Left renal pelvis (tissue), 4 donors: ENCODE results near the gene OR5A1. TPM values are rescaled to one million over a fixed set of nuclear protein-coding genes. Genes with fewer than 3 reads are reported as not detected.

Experiments
- DNase-seq, 4 donors: peaks; one replicate each; pipeline ENCODE4 v3.0.0-alpha.2; 2013; ENCODE audit warnings: low read depth in 4 of 4, low spot score in 3 of 4
- polyA plus RNA-seq, 4 donors: library from polyadenylated mRNA; unstranded; fragments of 120-200 nt; gene quantifications; one replicate each; pipeline ENCODE4 v1.2.1, GENCODE V29; 2013; ENCODE audit not compliant: insufficient read length in 4 of 4

OR5A1 gene
- polyA plus RNA-seq, 4 donors = 0.01 to 0.05 TPM; not detected in 2

DNA sequence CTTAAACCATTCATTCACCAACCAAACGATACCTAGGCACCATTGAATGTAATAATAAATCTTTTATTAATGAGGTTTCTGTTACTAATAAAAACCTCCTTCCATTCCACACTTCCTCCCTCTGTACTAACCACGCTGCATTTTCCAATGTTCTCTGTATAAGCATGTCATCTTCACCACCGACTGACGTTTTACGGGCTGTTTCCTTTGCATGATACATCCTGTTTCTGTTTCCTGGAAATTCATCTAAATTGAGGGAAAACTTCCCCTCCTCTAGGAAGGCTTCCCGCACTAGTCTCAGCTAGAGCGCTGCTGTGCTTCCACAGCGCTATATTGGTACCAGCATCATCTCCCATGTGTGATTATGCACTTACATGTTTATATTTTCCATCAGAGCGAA is 38.9 kb downstream of the OR5A1 start:
- DNase-seq = no peak

DNA sequence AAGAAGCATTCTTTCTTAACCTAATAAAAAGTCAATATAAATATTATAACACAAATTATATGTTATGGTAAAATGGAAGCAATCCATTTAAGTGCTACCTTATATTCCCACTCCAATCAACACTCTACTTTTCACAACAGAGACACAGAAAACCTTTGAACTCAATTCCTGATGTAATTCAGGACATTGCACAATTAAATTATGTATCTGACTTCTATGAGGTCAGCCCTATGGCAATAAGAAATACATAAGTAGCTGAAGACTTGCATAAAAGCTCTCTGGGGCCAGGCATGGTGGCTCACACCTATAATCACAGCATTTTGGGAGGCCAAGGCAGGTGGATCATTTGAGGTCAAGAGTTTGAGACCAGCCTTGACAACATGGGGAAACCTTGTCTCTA is 43.6 kb downstream of the OR5A1 start:
- no peak for DNase-seq

DNA sequence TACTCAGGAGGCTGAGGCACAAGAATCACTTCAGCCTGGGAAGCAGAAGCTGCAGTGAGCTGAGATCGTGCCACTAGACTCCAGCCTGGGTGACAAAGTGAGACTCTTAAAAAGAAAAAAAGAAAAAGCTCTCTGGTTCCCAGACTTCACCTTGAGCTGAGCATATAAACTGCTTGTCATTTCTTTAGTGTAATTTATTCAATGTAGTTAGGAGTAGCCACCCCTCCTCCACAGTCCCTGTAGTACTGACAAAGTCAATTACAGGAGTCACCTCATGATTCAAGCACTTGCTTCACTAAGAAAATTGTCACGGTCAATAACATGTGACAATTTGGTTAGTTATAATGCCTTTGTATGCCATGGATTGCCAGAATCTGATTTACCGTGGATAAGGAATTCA is 44.1 kb downstream of the OR5A1 start:
- no peak for DNase-seq

Other genes starting within 250 kb of the OR5A1 start
- 10 to 100 TPM in 1 of 4 donors, 1 to 10 TPM in 3; 8.9 to 23.1 (median 9.0) TPM for gene MPEG1, start 223.5 kb upstream of the OR5A1 start, polyA plus RNA-seq
- not detected for gene OR5AN1, start 77.6 kb upstream of the OR5A1 start, polyA plus RNA-seq
- gene OR5A2, start 10.1 kb upstream of the OR5A1 start, polyA plus RNA-seq = under 1 TPM in 1 of 4 donors, not detected in 3; 0.05 TPM
- not detected for gene OR4D6, start 20.5 kb downstream of the OR5A1 start, polyA plus RNA-seq
- not detected for gene OR4D10, start 36.8 kb downstream of the OR5A1 start, polyA plus RNA-seq
- gene OR4D11, start 67.1 kb downstream of the OR5A1 start, polyA plus RNA-seq = not detected
- under 1 TPM in 3 of 4 donors, not detected in 1; 0.03 to 0.06 (median 0.05) TPM for gene OR4D9, start 75.1 kb downstream of the OR5A1 start, polyA plus RNA-seq
- gene OSBP, start 179.3 kb downstream of the OR5A1 start, polyA plus RNA-seq = 10 to 100 TPM; 41.5 to 60.5 (median 50.7) TPM
- gene PATL1, start 232.6 kb downstream of the OR5A1 start, polyA plus RNA-seq = 10 to 100 TPM; 36.6 to 47.4 (median 45.2) TPM